Temporal lobe (tissue), 2 donors: ENCODE data around the gene IL17REL. TPM values are rescaled to one million over a fixed set of nuclear protein-coding genes. Genes with fewer than 3 reads are reported as not detected.

Source experiments
- small RNA-seq: library from RNA; depleted of rRNA; stranded (forward); fragments of <200 nt; gene quantifications from one replicate; pipeline ENCODE3, GENCODE V24; 2014; ENCODE audit warnings: low replicate concordance
- total RNA-seq: library from RNA; depleted of rRNA; stranded (reverse); fragments of >200 nt; gene quantifications from one replicate; pipeline ENCODE4 v1.2.3, GENCODE V29; 2014

IL17REL gene
- total RNA-seq, 1 donor from 2014 or later: 0.25 TPM

Small RNA genes lying within 50 kb of the gene (small RNA-seq; reads per million reads assigned to genes)
- gene MIR6821: not detected

Other genes starting within 250 kb of the IL17REL start
- 40.3 TPM for gene BRD1, start 184.9 kb downstream of the IL17REL start, total RNA-seq
- gene ZBED4, start 158.9 kb downstream of the IL17REL start, total RNA-seq: 19.9 TPM
- gene ALG12, start 94.3 kb downstream of the IL17REL start, total RNA-seq: 5.4 TPM
- gene CRELD2, start 94.1 kb downstream of the IL17REL start, total RNA-seq: 8.6 TPM
- 8.9 TPM for gene PIM3, start 52.0 kb downstream of the IL17REL start, total RNA-seq
- not detected for gene TTLL8, start 45.5 kb upstream of the IL17REL start, total RNA-seq
- gene MLC1, start 72.7 kb upstream of the IL17REL start, total RNA-seq: 30.5 TPM
- gene MOV10L1, start 77.2 kb upstream of the IL17REL start, total RNA-seq: 2.5 TPM
- 3.2 TPM for gene PANX2, start 158.0 kb upstream of the IL17REL start, total RNA-seq
- 4.2 TPM for gene TRABD, start 173.1 kb upstream of the IL17REL start, total RNA-seq
- 10.3 TPM for gene SELENOO, start 188.2 kb upstream of the IL17REL start, total RNA-seq
- 29.3 TPM for gene TUBGCP6, start 232.3 kb upstream of the IL17REL start, total RNA-seq
- 20.9 TPM for gene HDAC10, start 238.5 kb upstream of the IL17REL start, total RNA-seq
- gene MAPK12, start 248.9 kb upstream of the IL17REL start, total RNA-seq: 11.6 TPM